WTC11 (cell line): Measurements from ENCODE around the gene C11orf97. TPM values are rescaled to one million over a fixed set of nuclear protein-coding genes. Genes with fewer than 3 reads are reported as not detected.

Source experiments
- ATAC-seq: fragments of 200-7000 bp; cut with Tn5 transposase; 2 replicates; pipeline ENCODE4 v1.10.0; 2021; ENCODE audit warnings: mild to moderate bottlenecking, moderate library complexity
- CTCF ChIA-PET: fragments of 300-600 bp; sonication (Branson Sonifier 250); formaldehyde crosslinking; loops from one replicate; lab custom pipeline; 2021; ENCODE audit warnings: antibody characterized with exemption; lab: Charles Lee
- POLR2A ChIA-PET: fragments of 350-600 bp; sonication (Branson Sonifier 250); formaldehyde crosslinking; loops from one replicate; lab custom pipeline; 2021; ENCODE audit warnings: antibody characterized with exemption; lab: Charles Lee
- DNase-seq: peaks from one replicate; pipeline ENCODE4 v3.0.0; 2021; ENCODE audit warnings: low spot score
- H3K27ac Mint-ChIP-seq: 2 replicates; pipeline ENCODE4 v1.8.0; 2021; ENCODE audit warnings: mixed read lengths
- H3K27me3 Mint-ChIP-seq: 2 replicates; pipeline ENCODE4 v1.8.0; 2021; ENCODE audit warnings: low read depth, mild to moderate bottlenecking, moderate library complexity, mixed read lengths
- H3K36me3 Mint-ChIP-seq: 2 replicates; pipeline ENCODE4 v1.8.0; 2021; ENCODE audit warnings: mixed read lengths
- H3K4me1 Mint-ChIP-seq: 2 replicates; pipeline ENCODE4 v1.8.0; 2022; ENCODE audit warnings: mixed read lengths
- H3K4me3 Mint-ChIP-seq: 2 replicates; pipeline ENCODE4 v1.8.0; 2021; ENCODE audit warnings: mild to moderate bottlenecking, moderate library complexity, mixed read lengths
- H3K9me3 Mint-ChIP-seq: 2 replicates; pipeline ENCODE4 v1.8.0; 2021; ENCODE audit warnings: mixed read lengths
- CREM ChIP-seq: sonication (generic); formaldehyde crosslinking; IDR thresholded peaks from 2 replicates; pipeline ENCODE4 v1.8.1; 2022; ENCODE audit warnings: mild to moderate bottlenecking, missing genetic modification reagents, moderate library complexity
- E2F5 ChIP-seq: sonication (generic); formaldehyde crosslinking; IDR thresholded peaks from 2 replicates; pipeline ENCODE4 v1.8.1; 2022; ENCODE audit warnings: mild to moderate bottlenecking, moderate library complexity, missing genetic modification reagents
- EMX1 ChIP-seq: fragments of 250-450 bp; sonication (Bioruptor Pico); IDR thresholded peaks from 2 replicates; pipeline ENCODE4 v1.8.0; 2021; ENCODE audit warnings: mild to moderate bottlenecking
- IRF2 ChIP-seq: sonication (generic); formaldehyde crosslinking; IDR thresholded peaks from 2 replicates; pipeline ENCODE4 v1.8.0; 2022; ENCODE audit warnings: low read depth, missing genetic modification reagents, borderline replicate concordance
- JAZF1 ChIP-seq: fragments of 250-450 bp; sonication (Bioruptor Pico); IDR thresholded peaks from 2 replicates; pipeline ENCODE4 v1.9.0; 2021; ENCODE audit warnings: moderate library complexity, mild to moderate bottlenecking, inconsistent platforms
- KAT7 ChIP-seq: sonication (generic); formaldehyde crosslinking; IDR thresholded peaks from 2 replicates; pipeline ENCODE4 v1.8.1; 2023; ENCODE audit warnings: missing genetic modification reagents, mild to moderate bottlenecking, borderline replicate concordance
- MYBL2 ChIP-seq: sonication (generic); formaldehyde crosslinking; IDR thresholded peaks from 2 replicates; pipeline ENCODE4 v1.8.1; 2023; ENCODE audit warnings: mild to moderate bottlenecking, moderate library complexity, missing genetic modification reagents
- NFE2L1 ChIP-seq: sonication (generic); formaldehyde crosslinking; IDR thresholded peaks from 2 replicates; pipeline ENCODE4 v1.8.1; 2023; ENCODE audit warnings: missing genetic modification reagents
- NR2C2 ChIP-seq: sonication (generic); formaldehyde crosslinking; IDR thresholded peaks from 2 replicates; pipeline ENCODE4 v1.8.0; 2022; ENCODE audit warnings: mild to moderate bottlenecking, missing genetic modification reagents
- SP1 ChIP-seq: sonication (generic); formaldehyde crosslinking; conservative IDR thresholded peaks from 2 replicates; pipeline ENCODE4 v1.8.1; 2022; ENCODE audit warnings: missing genetic modification reagents
- ZNF232 ChIP-seq: sonication (generic); formaldehyde crosslinking; IDR thresholded peaks from 2 replicates; pipeline ENCODE4 v1.8.0; 2022; ENCODE audit warnings: mild to moderate bottlenecking, missing genetic modification reagents
- ZNF396 ChIP-seq: fragments of 250-450 bp; sonication (Bioruptor Pico); IDR thresholded peaks from 2 replicates; pipeline ENCODE4 v1.8.0; 2021; ENCODE audit warnings: mild to moderate bottlenecking, moderate library complexity, borderline replicate concordance
- ZNF423 ChIP-seq: fragments of 250-450 bp; sonication (Bioruptor Pico); IDR thresholded peaks from 2 replicates; pipeline ENCODE4 v2.1.2; 2022; ENCODE audit warnings: mild to moderate bottlenecking, moderate library complexity
- total RNA-seq: library from RNA; stranded (reverse); gene quantifications from 3 replicates; pipeline ENCODE4 v1.2.3, GENCODE V29; 2021
- TF ChIP-seq, protein P1 (sequence below): fragments of 250-450 bp; sonication (Bioruptor Pico); IDR thresholded peaks from 2 replicates; pipeline ENCODE4 v1.9.0; 2021; ENCODE audit warnings: mild to moderate bottlenecking
- TF ChIP-seq, protein P2 (sequence below): sonication (generic); formaldehyde crosslinking; IDR thresholded peaks from 2 replicates; pipeline ENCODE4 v1.8.1; 2023; ENCODE audit warnings: mild to moderate bottlenecking, missing genetic modification reagents
- TF ChIP-seq, protein P3 (sequence below): fragments of 250-450 bp; sonication (Bioruptor Pico); IDR thresholded peaks from 2 replicates; pipeline ENCODE4 v1.9.0; 2021; ENCODE audit warnings: moderate library complexity, mild to moderate bottlenecking, inconsistent platforms, borderline replicate concordance
- TF ChIP-seq, protein P4 (sequence below): fragments of 250-450 bp; sonication (Bioruptor Pico); conservative IDR thresholded peaks from 2 replicates; pipeline ENCODE4 v1.9.0; 2021; ENCODE audit warnings: mild to moderate bottlenecking
- TF ChIP-seq, protein P5 (sequence below): sonication (generic); formaldehyde crosslinking; conservative IDR thresholded peaks from 2 replicates; pipeline ENCODE4 v1.8.1; 2022; ENCODE audit warnings: mild to moderate bottlenecking, missing genetic modification reagents
- TF ChIP-seq, protein P6 (sequence below): sonication (generic); formaldehyde crosslinking; IDR thresholded peaks from 2 replicates; pipeline ENCODE4 v1.8.0; 2022; ENCODE audit warnings: missing genetic modification reagents
- TF ChIP-seq, protein P7 (sequence below): sonication (generic); formaldehyde crosslinking; IDR thresholded peaks from 2 replicates; pipeline ENCODE4 v1.8.0; 2023; ENCODE audit warnings: missing genetic modification reagents, mild to moderate bottlenecking, borderline replicate concordance

The C11orf97 gene
- total RNA-seq, 1 experiment from 2014 or later, result not detected

DNA sequence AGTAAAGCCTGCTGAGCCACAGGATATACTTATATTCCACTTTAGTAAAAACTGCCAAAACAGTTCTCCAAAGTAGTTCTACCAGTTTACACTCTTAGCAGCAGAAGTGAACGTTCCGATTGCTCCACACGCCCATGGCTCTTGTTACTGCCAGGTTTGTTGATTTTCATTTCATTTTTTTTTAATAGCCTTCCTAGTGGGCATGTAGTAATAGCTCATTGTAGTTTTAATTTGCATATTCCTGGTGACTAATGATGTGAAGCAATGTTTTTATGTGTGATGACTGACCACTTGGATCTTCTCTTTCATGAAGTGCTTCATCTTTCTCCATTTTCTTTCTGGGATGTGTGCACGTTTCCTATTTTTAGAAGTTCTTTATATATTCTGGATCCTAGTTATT, 4.8 kb upstream of the C11orf97 start (continued):
- no peak for TF ChIP-seq CREM (CRISPR knock-in tag)
- TF ChIP-seq ZNF423, result no peak
- TF ChIP-seq NFE2L1 (CRISPR knock-in tag), result no peak

GRCh38 chr11:94513091-94513490, 830 bp downstream of the C11orf97 start:
- Mint-ChIP-seq H3K9me3 (peaks cover 5% of the 10 kb centered on the region), H3K4me1 (peaks cover 5% of the 10 kb centered on the region), H3K4me3 (peak overlapping the region; percentile 70; the same call in 1 of the 2 replicates), H3K27me3 (peaks cover 62% of the 10 kb centered on the region), H3K27ac (no peak overlapping the region), H3K36me3 (no peaks in the 10 kb centered on the region)
- CTCF ChIA-PET, result interaction anchor here (0.9 to 1.6 kb wide), 6 partner anchors 8 to 617 kb away, joined by 3 to 12 read pairs (median 4); no protein-coding TSS in a partner anchor
- ATAC-seq, result no peak
- POLR2A ChIA-PET, result no interaction called here
- no peak for TF ChIP-seq CREM (CRISPR knock-in tag)
- TF ChIP-seq, protein P1, sequence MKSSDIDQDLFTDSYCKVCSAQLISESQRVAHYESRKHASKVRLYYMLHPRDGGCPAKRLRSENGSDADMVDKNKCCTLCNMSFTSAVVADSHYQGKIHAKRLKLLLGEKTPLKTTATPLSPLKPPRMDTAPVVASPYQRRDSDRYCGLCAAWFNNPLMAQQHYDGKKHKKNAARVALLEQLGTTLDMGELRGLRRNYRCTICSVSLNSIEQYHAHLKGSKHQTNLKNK (CRISPR knock-in tag), result no peak
- TF ChIP-seq, protein P2, sequence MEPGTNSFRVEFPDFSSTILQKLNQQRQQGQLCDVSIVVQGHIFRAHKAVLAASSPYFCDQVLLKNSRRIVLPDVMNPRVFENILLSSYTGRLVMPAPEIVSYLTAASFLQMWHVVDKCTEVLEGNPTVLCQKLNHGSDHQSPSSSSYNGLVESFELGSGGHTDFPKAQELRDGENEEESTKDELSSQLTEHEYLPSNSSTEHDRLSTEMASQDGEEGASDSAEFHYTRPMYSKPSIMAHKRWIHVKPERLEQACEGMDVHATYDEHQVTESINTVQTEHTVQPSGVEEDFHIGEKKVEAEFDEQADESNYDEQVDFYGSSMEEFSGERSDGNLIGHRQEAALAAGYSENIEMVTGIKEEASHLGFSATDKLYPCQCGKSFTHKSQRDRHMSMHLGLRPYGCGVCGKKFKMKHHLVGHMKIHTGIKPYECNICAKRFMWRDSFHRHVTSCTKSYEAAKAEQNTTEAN, result no peak
- no peak for TF ChIP-seq EMX1 (CRISPR knock-in tag)
- TF ChIP-seq NR2C2 (CRISPR knock-in tag), result no peak
- no peak for TF ChIP-seq JAZF1 (CRISPR knock-in tag)
- TF ChIP-seq MYBL2 (CRISPR knock-in tag), result no peak
- TF ChIP-seq, protein P3, sequence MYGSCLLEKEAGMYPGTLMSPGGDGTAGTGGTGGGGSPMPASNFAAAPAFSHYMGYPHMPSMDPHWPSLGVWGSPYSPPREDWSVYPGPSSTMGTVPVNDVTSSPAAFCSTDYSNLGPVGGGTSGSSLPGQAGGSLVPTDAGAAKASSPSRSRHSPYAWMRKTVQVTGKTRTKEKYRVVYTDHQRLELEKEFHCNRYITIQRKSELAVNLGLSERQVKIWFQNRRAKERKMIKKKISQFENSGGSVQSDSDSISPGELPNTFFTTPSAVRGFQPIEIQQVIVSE, result no peak
- TF ChIP-seq SP1 (CRISPR knock-in tag), result no peak
- no peak for TF ChIP-seq ZNF232 (CRISPR knock-in tag)
- no peak for TF ChIP-seq E2F5 (CRISPR knock-in tag)
- TF ChIP-seq, protein P4, sequence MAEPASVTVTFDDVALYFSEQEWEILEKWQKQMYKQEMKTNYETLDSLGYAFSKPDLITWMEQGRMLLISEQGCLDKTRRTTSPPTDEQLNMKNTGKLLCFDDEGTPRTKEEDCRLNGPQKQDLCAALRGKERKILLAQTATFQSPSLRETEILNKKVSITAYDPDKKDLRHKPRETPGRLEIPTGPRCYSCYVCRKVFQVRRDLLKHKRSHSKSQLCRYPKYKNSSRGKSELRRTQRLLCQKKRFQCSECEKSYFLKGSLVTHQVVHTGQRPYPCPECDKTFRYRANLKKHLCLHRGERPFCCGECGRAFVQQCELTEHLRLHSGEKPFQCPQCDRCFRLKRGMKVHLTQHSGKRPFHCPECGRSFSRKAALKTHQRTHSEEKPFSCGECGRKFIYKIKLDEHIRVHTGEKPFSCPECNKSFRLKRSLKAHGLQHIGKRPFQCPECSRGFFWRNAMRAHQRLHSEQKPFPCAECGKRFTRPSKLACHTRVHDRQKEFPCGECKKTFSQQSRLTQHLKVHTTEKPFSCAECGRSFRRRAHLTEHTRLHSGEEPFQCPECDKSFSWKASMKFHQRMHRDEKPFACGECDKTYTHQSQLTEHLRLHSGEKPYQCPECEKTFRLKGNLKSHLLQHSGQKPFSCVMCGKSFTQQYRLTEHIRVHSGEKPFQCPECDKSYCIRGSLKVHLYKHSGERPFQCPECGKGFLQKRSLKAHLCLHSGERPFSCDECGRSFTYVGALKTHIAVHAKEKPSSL (CRISPR knock-in tag), result no peak
- TF ChIP-seq, protein P5, sequence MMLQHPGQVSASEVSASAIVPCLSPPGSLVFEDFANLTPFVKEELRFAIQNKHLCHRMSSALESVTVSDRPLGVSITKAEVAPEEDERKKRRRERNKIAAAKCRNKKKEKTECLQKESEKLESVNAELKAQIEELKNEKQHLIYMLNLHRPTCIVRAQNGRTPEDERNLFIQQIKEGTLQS (CRISPR knock-in tag), result no peak
- no peak for TF ChIP-seq KAT7 (CRISPR knock-in tag)
- TF ChIP-seq IRF2 (CRISPR knock-in tag), result no peak
- TF ChIP-seq, protein P6, sequence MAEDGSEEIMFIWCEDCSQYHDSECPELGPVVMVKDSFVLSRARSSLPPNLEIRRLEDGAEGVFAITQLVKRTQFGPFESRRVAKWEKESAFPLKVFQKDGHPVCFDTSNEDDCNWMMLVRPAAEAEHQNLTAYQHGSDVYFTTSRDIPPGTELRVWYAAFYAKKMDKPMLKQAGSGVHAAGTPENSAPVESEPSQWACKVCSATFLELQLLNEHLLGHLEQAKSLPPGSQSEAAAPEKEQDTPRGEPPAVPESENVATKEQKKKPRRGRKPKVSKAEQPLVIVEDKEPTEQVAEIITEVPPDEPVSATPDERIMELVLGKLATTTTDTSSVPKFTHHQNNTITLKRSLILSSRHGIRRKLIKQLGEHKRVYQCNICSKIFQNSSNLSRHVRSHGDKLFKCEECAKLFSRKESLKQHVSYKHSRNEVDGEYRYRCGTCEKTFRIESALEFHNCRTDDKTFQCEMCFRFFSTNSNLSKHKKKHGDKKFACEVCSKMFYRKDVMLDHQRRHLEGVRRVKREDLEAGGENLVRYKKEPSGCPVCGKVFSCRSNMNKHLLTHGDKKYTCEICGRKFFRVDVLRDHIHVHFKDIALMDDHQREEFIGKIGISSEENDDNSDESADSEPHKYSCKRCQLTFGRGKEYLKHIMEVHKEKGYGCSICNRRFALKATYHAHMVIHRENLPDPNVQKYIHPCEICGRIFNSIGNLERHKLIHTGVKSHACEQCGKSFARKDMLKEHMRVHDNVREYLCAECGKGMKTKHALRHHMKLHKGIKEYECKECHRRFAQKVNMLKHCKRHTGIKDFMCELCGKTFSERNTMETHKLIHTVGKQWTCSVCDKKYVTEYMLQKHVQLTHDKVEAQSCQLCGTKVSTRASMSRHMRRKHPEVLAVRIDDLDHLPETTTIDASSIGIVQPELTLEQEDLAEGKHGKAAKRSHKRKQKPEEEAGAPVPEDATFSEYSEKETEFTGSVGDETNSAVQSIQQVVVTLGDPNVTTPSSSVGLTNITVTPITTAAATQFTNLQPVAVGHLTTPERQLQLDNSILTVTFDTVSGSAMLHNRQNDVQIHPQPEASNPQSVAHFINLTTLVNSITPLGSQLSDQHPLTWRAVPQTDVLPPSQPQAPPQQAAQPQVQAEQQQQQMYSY (CRISPR knock-in tag), result no peak
- TF ChIP-seq, protein P7, sequence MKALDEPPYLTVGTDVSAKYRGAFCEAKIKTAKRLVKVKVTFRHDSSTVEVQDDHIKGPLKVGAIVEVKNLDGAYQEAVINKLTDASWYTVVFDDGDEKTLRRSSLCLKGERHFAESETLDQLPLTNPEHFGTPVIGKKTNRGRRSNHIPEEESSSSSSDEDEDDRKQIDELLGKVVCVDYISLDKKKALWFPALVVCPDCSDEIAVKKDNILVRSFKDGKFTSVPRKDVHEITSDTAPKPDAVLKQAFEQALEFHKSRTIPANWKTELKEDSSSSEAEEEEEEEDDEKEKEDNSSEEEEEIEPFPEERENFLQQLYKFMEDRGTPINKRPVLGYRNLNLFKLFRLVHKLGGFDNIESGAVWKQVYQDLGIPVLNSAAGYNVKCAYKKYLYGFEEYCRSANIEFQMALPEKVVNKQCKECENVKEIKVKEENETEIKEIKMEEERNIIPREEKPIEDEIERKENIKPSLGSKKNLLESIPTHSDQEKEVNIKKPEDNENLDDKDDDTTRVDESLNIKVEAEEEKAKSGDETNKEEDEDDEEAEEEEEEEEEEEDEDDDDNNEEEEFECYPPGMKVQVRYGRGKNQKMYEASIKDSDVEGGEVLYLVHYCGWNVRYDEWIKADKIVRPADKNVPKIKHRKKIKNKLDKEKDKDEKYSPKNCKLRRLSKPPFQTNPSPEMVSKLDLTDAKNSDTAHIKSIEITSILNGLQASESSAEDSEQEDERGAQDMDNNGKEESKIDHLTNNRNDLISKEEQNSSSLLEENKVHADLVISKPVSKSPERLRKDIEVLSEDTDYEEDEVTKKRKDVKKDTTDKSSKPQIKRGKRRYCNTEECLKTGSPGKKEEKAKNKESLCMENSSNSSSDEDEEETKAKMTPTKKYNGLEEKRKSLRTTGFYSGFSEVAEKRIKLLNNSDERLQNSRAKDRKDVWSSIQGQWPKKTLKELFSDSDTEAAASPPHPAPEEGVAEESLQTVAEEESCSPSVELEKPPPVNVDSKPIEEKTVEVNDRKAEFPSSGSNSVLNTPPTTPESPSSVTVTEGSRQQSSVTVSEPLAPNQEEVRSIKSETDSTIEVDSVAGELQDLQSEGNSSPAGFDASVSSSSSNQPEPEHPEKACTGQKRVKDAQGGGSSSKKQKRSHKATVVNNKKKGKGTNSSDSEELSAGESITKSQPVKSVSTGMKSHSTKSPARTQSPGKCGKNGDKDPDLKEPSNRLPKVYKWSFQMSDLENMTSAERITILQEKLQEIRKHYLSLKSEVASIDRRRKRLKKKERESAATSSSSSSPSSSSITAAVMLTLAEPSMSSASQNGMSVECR (CRISPR knock-in tag), result no peak
- no peak for TF ChIP-seq ZNF396 (CRISPR knock-in tag)
- TF ChIP-seq, all 79 proteins: peak for 0
- no peak for DNase-seq
